HEK293 (cell line): ENCODE data around the gene MAP3K8.

Experiments used
- FEZF1 ChIP-seq: fragments of 450-650 bp; formaldehyde crosslinking; IDR thresholded peaks from 2 replicates; pipeline ENCODE4 v1.5.1; 2016; ENCODE audit warnings: missing biosample characterization, missing genetic modification characterization
- HOXC10 ChIP-seq: sonication (generic); formaldehyde crosslinking; IDR thresholded peaks from 2 replicates; pipeline ENCODE4 v1.8.1; 2023; ENCODE audit warnings: mild to moderate bottlenecking, missing genetic modification reagents
- IKZF3 ChIP-seq: fragments of 450-650 bp; IDR thresholded peaks from 2 replicates; pipeline ENCODE4 v1.5.0; 2018; ENCODE audit warnings: missing biosample characterization, mild to moderate bottlenecking, missing genetic modification characterization, moderate library complexity
- KLF10 ChIP-seq: fragments of 450-650 bp; IDR thresholded peaks from 2 replicates; pipeline ENCODE4 v1.5.1; 2018; ENCODE audit warnings: missing biosample characterization, mild to moderate bottlenecking, missing genetic modification characterization
- SETDB1 ChIP-seq: IDR thresholded peaks from one replicate; pipeline ENCODE4 v1.6.1; 2017; ENCODE audit warnings: mild to moderate bottlenecking, low read length, moderate library complexity, mixed read lengths; ENCODE audit not compliant: insufficient read length
- TRIM28 ChIP-seq: IDR thresholded peaks from 2 replicates; pipeline ENCODE4 v1.6.1; 2011; ENCODE audit warnings: low read length, control low read depth, borderline replicate concordance
- ZBTB17 ChIP-seq: fragments of 450-650 bp; formaldehyde crosslinking; IDR thresholded peaks from 2 replicates; pipeline ENCODE4 v1.5.1; 2016; ENCODE audit warnings: missing biosample characterization, missing genetic modification characterization
- ZBTB44 ChIP-seq: fragments of 450-650 bp; IDR thresholded peaks from 2 replicates; pipeline ENCODE4 v1.5.1; 2018; ENCODE audit warnings: missing biosample characterization, mild to moderate bottlenecking, missing genetic modification characterization
- ZBTB49 ChIP-seq: fragments of 450-650 bp; formaldehyde crosslinking; IDR thresholded peaks from 2 replicates; pipeline ENCODE4 v1.5.1; 2016; ENCODE audit warnings: missing biosample characterization, missing genetic modification characterization, low read depth
- ZEB2 ChIP-seq: fragments of 450-650 bp; formaldehyde crosslinking; IDR thresholded peaks from 2 replicates; pipeline ENCODE4 v1.5.1; 2016; ENCODE audit warnings: missing biosample characterization, missing genetic modification characterization
- ZNF10 ChIP-seq: fragments of 450-650 bp; formaldehyde crosslinking; IDR thresholded peaks from 2 replicates; pipeline ENCODE4 v1.5.1; 2017; ENCODE audit warnings: missing biosample characterization, missing genetic modification characterization
- ZNF114 ChIP-seq: fragments of 450-650 bp; formaldehyde crosslinking; IDR thresholded peaks from 2 replicates; pipeline ENCODE4 v1.5.0; 2017; ENCODE audit warnings: missing biosample characterization, missing genetic modification characterization
- ZNF16 ChIP-seq: fragments of 450-650 bp; formaldehyde crosslinking; IDR thresholded peaks from 2 replicates; pipeline ENCODE4 v1.5.1; 2016; ENCODE audit warnings: low read depth, missing biosample characterization, missing genetic modification characterization
- ZNF169 ChIP-seq: fragments of 450-650 bp; formaldehyde crosslinking; IDR thresholded peaks from 2 replicates; pipeline ENCODE4 v1.5.1; 2016; ENCODE audit warnings: missing biosample characterization, missing genetic modification characterization
- ZNF18 ChIP-seq: fragments of 450-650 bp; formaldehyde crosslinking; IDR thresholded peaks from 2 replicates; pipeline ENCODE4 v1.5.1; 2016; ENCODE audit warnings: missing biosample characterization, missing genetic modification characterization
- ZNF184 ChIP-seq: fragments of 450-650 bp; IDR thresholded peaks from 2 replicates; pipeline ENCODE4 v1.5.1; 2018; ENCODE audit warnings: missing biosample characterization, mild to moderate bottlenecking, missing genetic modification characterization
- ZNF2 ChIP-seq: fragments of 450-650 bp; formaldehyde crosslinking; IDR thresholded peaks from 2 replicates; pipeline ENCODE4 v1.5.1; 2016; ENCODE audit warnings: missing biosample characterization, missing genetic modification characterization
- ZNF221 ChIP-seq: fragments of 450-650 bp; formaldehyde crosslinking; IDR thresholded peaks from 2 replicates; pipeline ENCODE4 v1.5.1; 2017; ENCODE audit warnings: missing biosample characterization, missing genetic modification characterization, borderline replicate concordance
- ZNF311 ChIP-seq: fragments of 450-650 bp; formaldehyde crosslinking; IDR thresholded peaks from 2 replicates; pipeline ENCODE4 v1.5.1; 2017; ENCODE audit warnings: missing biosample characterization, missing genetic modification characterization, borderline replicate concordance
- ZNF341 ChIP-seq: fragments of 450-650 bp; formaldehyde crosslinking; IDR thresholded peaks from 2 replicates; pipeline ENCODE4; 2016; ENCODE audit warnings: low read depth, missing biosample characterization, missing genetic modification characterization
- ZNF37A ChIP-seq: fragments of 450-650 bp; IDR thresholded peaks from 2 replicates; pipeline ENCODE4 v1.5.1; 2018; ENCODE audit warnings: missing biosample characterization, missing genetic modification characterization
- ZNF391 ChIP-seq: fragments of 450-650 bp; formaldehyde crosslinking; IDR thresholded peaks from 2 replicates; pipeline ENCODE4 v1.5.1; 2016; ENCODE audit warnings: low read depth, missing biosample characterization, missing genetic modification characterization, borderline replicate concordance
- ZNF398 ChIP-seq: fragments of 450-650 bp; formaldehyde crosslinking; IDR thresholded peaks from 2 replicates; pipeline ENCODE4 v1.5.1; 2017; ENCODE audit warnings: missing biosample characterization, missing genetic modification characterization
- ZNF530 ChIP-seq: fragments of 450-650 bp; formaldehyde crosslinking; IDR thresholded peaks from 2 replicates; pipeline ENCODE4 v1.5.1; 2016; ENCODE audit warnings: low read depth, missing biosample characterization, missing genetic modification characterization
- ZNF558 ChIP-seq: fragments of 450-650 bp; formaldehyde crosslinking; IDR thresholded peaks from 2 replicates; pipeline ENCODE4 v1.5.1; 2016; ENCODE audit warnings: missing biosample characterization, missing genetic modification characterization
- ZNF623 ChIP-seq: fragments of 450-650 bp; formaldehyde crosslinking; IDR thresholded peaks from 2 replicates; pipeline ENCODE4 v1.5.1; 2016; ENCODE audit warnings: missing biosample characterization, missing genetic modification characterization
- ZNF624 ChIP-seq: fragments of 450-650 bp; formaldehyde crosslinking; IDR thresholded peaks from 2 replicates; pipeline ENCODE4 v1.5.1; 2017; ENCODE audit warnings: missing biosample characterization, missing genetic modification characterization
- ZNF629 ChIP-seq: fragments of 450-650 bp; formaldehyde crosslinking; IDR thresholded peaks from 2 replicates; pipeline ENCODE4 v1.5.1; 2017; ENCODE audit warnings: missing biosample characterization, missing genetic modification characterization
- ZNF654 ChIP-seq: fragments of 450-650 bp; formaldehyde crosslinking; IDR thresholded peaks from 2 replicates; pipeline ENCODE4 v1.5.1; 2016; ENCODE audit warnings: low read depth, missing biosample characterization, missing genetic modification characterization
- ZNF664 ChIP-seq: fragments of 450-650 bp; formaldehyde crosslinking; IDR thresholded peaks from 2 replicates; pipeline ENCODE4 v1.5.1; 2016; ENCODE audit warnings: missing biosample characterization, missing genetic modification characterization
- ZNF704 ChIP-seq: fragments of 450-650 bp; formaldehyde crosslinking; IDR thresholded peaks from 2 replicates; pipeline ENCODE4 v1.5.1; 2016; ENCODE audit warnings: missing biosample characterization, missing genetic modification characterization

Gene MAP3K8

GRCh38 chr10:30437031-30437841 lies 3.3 kb downstream of the MAP3K8 start (continued):
- TF ChIP-seq ZNF654 (tag by site-specific recombination) (no peak), TRIM28 (peak; percentile 92), ZBTB17 (tag by site-specific recombination) (peak; percentile 28; the same call in 1 of the 2 replicates), ZNF16 (tag by site-specific recombination) (no peak), ZBTB49 (tag by site-specific recombination) (no peak), ZNF530 (no peak), ZBTB44 (peak; percentile 82), ZNF37A (tag by site-specific recombination) (no peak), IKZF3 (tag by site-specific recombination) (no peak), ZNF114 (tag by site-specific recombination) (no peak), ZNF10 (no peak), SETDB1 (peak; percentile 37), ZNF169 (tag by site-specific recombination) (no peak), KLF10 (tag by site-specific recombination) (no peak), HOXC10 (no peak), ZNF221 (tag by site-specific recombination) (no peak), ZNF18 (tag by site-specific recombination) (no peak), ZNF624 (tag by site-specific recombination) (no peak), ZNF184 (tag by site-specific recombination) (no peak), ZNF558 (tag by site-specific recombination) (no peak), ZNF704 (tag by site-specific recombination) (no peak), ZNF629 (tag by site-specific recombination) (peak; percentile 54), ZNF398 (tag by site-specific recombination) (no peak), ZNF2 (0 out of 2 replicates have a peak, but pooled peaks have one; percentile 32), ZEB2 (tag by site-specific recombination) (no peak), ZNF664 (tag by site-specific recombination) (no peak), ZNF623 (0 out of 2 replicates have a peak, but pooled peaks have one; percentile 20), ZNF341 (tag by site-specific recombination) (no peak), FEZF1 (no peak), ZNF391 (tag by site-specific recombination) (0 out of 2 replicates have a peak, but pooled peaks have one; percentile 33), ZNF311 (tag by site-specific recombination) (no peak)
